Posterior cingulate gyrus (tissue), 11 donors: Measurements from ENCODE around the gene ZSWIM5.
"Not testable (repeated sequence)": the region's sequence is repeated elsewhere in the genome, so short reads cannot be mapped to it uniquely, and the experiment has no call there.

Experiments used
- DNase-seq, 10 donors: peaks; one replicate each; pipeline versions ENCODE4 v3.0.0 to v3.0.0-alpha.2; 2020 to 2021; ENCODE audit warnings: mixed read lengths in 3 of 10
- intact Hi-C: fragments of 100-400 bp; cut with DNase I; formaldehyde crosslinking; loops from one replicate; pipeline ENCODE4 v1.15.1; 2023

ZSWIM5 gene

DNA sequence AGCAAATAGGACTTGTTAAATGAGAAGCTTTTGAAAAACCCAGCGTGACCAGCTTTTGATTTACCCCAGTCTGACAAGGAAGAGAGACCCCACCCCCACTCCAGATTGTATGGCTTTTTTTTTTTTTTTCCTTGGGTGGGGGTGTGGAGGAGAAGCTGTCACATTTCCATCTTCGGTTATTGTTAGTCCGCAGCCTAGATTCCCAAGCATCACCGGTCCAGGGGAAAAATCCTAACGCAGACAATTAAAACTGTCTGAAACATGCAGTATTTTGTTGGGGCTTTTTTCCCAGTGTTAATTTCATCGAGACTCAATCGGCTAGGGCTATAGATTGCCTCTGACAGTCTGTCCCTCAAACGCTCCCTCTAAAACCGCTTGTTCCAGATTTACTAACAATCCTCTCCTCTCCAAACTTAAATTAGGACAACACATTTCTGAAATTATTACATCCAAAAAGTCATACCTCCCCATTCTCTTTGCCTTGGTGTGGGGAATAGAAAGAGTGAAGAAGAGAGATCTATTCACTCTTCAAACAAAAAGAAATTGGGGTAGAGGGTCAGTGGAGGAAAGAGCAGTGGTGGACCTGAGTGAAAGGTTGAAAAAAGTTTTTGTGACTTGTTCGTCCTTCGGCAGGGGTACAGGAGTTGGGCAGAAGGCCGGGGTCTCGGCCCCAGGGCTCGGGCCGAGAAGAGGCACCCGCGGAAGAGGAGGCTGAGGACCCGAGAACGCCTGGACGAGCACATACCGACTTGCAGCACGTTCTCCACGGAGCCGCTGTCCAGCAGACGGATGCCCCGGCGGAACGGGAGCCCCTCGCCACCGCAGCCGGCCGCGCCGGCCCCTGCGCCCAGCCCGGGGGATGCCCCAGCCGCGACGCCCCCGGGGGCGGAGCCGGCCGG, 1.1 kb downstream of the ZSWIM5 start:
- DNase-seq, result peak; percentile 11 to 87 (median 34)
- intact Hi-C loops, result no loop called here

DNA sequence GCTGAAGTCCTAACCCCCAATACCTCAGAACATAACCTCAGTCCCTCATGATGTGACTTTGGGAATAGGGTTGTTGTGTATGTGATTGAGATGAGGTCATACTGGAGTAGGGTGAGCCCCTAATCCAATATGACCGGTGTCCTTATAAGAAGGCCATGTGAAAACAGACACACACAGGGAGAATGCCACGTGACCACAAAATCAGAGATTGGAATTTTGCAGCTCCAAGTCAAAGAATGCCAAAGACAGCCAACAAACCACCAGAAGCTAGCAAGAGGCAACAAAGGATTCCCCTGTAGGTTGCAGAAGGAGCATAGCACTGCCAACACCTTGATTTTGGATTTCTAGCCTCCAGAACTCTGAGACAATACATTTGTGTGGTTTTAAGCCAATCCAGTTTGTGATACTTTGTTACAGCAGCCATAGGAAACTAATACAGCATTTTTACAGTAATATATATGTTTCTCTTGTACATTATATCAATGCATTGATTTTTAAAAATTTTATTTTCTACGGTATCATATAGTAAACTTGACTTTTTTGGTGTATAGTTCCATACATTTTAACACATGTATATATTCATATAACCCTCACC, 5.4 kb downstream of the ZSWIM5 start:
- intact Hi-C loops, result no loop called here
- DNase-seq, result no peak

DNA sequence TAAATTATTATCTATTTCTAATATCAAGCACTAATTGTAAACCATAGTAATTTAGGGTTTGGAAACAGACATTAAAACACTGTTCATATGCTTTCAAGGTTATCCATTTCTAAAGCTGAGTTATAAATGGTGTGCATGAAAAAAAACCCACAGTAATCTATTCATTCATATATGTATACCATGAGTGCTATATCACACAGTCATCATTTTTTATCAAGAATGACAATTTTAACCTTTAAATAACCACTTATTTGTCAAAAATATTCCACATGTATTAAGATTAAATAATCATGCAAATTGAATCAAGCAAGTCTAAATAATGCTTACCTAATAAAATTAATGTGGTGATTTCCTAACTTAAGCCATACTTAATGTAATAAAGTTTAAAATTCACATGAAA, 6.0 kb downstream of the ZSWIM5 start:
- intact Hi-C loops, result no loop called here

DNA sequence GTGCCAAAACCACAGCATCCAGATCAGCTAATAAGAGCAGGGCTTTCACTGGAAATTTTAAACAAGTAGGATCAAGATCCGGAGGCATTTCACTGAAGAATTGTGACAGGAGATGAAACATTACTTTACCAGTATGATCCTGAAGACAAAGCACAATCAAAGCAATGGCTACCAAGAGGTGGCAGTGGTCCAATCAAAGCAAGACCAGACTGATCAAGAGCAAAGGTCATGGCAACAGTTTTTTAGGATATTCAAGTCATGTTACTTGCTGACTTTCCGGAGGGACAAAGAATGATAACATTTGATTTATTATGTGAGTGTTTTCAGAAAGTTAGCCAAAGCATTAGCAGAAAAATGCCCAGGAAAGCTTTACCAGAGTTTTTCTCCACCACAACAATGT, 8.2 kb downstream of the ZSWIM5 start:
- intact Hi-C loops, result no loop called here
- no peak for DNase-seq

More for the DNA sequence above, 6.0 kb downstream of the ZSWIM5 start:
- DNase-seq, result no peak

DNA sequence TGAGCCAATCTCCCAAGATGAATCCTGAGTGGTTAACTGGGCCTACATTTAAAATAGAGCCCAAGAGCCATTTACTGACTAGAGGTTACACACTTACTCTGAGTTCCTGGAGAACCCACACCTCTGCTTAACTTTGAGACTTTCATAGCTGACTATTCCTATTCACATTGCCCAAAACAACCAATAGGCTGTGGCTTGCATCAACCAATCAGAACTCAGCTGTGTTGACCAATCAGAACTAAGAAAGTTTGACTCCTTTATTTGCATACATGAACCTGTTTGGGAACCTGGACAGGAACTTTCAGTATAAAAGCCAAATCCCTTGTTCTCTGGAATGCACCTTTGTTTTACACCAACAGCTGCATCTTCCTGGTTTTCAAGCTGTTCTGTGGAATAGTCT, 9.5 kb downstream of the ZSWIM5 start:
- DNase-seq, result no peak
- intact Hi-C loops, result no loop called here

DNA sequence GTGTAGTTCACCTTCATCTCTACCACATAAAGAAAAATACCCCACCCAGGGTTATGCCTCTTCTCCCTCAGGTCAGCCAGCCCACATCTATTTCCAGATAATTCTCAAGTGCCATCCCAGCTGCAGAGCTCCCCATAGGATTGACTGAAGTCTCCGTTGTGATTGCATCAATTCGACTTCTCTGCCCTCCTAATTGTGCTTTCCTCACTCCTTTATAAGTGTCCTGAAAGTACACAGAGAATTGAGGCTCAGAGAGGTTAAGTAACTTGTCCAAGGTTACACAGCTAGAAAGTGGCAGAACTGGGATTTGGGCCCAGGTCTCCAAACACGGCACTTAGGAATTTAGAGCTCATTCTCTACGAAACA, 15.0 kb downstream of the ZSWIM5 start:
- DNase-seq, result no peak
- intact Hi-C loops, result no loop called here

DNA sequence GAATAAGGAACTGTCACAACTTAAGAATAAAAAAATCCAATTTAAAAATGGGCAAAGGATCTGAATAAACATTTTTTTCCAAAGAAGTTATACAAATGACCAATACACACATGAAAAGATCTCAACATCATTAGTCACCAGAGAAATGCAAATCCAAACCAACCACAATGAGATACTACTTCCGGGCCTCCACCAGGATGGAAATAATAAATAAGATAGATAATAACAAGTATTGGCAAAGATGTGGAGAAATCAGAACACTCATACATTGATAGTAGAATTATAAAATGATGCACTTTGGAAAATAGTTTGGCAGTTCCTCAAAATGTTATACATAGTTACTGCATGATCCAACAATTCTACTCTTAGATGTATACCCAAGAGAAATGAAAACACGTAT, 18.7 kb downstream of the ZSWIM5 start:
- intact Hi-C loops, result no loop called here
- no peak for DNase-seq

DNA sequence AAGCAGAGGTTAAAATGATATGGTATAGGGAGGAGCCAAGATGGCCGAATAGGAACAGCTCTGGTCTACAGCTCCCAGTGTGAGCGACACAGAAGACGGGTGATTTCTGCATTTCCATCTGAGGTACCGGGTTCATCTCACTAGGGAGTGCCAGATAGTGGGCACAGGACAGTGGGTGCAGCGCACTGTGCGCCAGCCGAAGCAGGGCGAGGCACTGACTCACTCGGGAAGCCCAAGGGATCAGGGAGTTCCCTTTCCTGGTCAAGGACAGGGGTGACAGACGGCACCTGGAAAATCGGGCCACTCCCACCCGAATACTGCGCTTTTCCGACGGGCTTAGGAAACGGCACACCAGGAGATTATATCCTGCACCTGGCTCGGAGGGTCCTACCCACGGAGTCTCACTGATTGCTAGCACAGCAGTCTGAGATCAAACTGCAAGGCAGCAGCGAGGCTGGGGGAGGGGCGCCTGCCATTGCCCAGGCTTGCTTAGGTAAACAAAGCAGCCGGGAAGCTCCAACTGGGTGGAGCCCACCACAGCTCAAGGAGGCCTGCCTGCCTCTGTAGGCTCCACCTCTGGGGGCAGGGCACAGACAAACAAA, 26.4 kb downstream of the ZSWIM5 start:
- intact Hi-C loops, DNase-seq: not testable (repeated sequence)

DNA sequence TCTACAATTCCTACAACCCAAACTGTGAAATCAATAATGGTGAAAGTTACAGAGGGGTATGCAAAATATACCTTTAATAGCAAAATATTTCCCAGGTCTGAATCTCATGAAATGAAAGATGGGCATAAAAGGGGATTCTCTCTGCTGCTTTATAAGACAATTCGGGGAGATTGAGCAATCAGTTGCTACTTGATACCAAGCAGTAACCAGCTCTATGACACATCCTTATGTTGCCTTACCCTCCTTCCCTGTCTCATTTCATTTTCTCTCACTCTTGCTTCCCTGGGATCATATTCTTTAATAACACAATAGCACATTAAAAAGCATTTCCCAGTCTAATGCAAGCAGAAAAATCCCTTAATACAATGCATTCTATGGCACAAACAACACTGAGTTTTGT, 29.0 kb downstream of the ZSWIM5 start:
- intact Hi-C loops, result no loop called here
- no peak for DNase-seq

DNA sequence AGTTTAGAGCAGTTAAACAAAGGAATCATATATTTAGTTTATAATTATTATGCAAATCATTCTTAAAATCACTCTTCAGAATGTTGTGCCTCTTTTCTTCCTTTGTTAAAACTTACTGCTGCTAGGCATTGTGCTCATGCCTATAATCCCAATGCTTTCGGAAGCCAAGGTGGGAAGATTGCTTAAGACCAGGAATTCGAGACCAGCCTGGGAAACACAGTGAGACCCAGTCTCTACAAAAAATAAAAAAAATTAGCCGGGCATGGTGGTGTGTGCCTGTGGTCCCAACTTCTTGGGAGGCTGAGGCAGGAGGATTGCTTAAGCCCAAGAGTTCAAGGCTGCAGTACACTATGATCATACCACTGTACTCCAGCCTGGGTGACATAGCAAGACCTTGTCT, 33.6 kb downstream of the ZSWIM5 start:
- DNase-seq, result no peak

DNA sequence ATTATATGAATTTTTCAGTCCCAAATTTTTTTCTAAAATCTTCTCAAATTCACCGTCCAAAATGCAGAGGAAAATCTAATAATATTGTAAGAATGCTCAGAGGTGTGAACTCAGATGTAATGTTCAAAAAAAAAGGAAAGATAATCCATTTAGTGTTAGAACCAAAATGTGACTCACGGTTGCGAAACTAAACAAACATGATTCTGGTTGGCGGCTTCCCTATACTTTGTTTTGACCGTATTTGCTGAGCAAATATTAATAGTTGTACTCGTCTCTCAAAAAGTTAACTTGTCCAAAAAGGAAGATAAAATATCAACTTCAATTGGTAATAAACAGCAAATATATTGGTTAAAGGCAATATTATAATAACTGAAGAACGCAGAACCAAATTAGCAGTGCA, 34.4 kb downstream of the ZSWIM5 start:
- intact Hi-C loops, result no loop called here
- no peak for DNase-seq

More for the DNA sequence above, 33.6 kb downstream of the ZSWIM5 start:
- intact Hi-C loops, result no loop called here

DNA sequence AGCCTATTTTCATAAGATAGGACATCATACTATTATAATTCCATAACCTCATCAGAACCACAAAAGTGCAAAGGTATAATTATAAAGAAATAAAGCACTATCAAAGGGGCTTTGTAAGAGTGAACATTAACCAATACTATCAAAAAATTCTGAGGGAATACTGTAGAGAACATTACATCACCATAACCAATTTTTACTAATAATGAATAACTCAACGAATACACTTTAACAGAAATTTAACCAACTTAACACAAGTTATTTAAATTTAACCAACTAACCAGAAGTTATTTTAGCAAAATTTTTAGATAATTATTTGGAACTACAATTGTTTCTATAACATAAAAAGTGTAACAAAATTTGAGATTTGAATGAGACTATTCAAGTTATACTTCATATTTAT, 34.8 kb downstream of the ZSWIM5 start:
- no peak for DNase-seq
- intact Hi-C loops, result no loop called here

DNA sequence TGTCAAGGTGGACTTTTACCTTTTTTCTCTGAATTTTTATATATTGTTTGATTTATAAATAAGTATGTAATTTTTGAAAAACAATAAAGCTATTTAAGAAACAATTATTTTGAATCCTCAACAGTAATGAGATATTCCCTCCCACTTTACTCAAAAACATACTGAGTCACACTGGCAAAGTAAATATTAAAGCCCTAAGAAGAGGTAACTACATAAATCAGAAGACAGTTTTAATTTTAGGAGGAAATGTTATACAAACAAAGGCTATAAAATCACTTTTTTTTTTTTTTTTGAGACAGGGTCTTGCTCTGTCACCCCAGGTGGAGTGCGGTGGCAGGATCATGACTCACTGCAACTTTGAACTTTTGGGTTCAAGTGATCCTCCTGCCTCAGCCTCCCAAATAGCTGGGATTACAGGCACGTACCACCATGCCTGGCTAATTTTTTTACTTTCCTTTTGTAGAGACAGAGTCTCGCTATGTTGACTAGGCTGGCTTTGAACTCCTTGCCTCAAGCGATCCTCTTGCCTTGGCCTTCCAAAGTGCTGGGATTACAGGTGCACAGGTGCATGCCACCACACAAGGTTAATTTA, 36.2 kb downstream of the ZSWIM5 start:
- intact Hi-C loops, result no loop called here
- DNase-seq, result no peak

DNA sequence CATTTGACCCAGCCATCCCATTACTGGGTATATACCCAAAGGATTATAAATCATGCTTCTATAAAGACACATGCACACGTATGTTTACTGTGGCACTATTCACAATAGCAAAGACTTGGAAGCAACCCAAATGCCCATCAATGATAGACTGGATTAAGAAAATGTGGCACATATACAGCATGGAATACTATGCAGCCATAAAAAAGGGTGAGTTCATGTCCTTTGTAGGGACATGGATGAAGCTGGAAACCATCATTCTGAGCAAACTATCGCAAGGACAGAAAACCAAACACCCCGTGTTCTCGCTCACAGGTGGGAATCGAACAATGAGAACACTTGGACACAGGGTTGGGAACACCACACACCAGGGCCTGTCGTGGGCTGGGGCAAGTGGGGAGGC, 38.5 kb downstream of the ZSWIM5 start:
- intact Hi-C loops, DNase-seq: not testable (repeated sequence)

DNA sequence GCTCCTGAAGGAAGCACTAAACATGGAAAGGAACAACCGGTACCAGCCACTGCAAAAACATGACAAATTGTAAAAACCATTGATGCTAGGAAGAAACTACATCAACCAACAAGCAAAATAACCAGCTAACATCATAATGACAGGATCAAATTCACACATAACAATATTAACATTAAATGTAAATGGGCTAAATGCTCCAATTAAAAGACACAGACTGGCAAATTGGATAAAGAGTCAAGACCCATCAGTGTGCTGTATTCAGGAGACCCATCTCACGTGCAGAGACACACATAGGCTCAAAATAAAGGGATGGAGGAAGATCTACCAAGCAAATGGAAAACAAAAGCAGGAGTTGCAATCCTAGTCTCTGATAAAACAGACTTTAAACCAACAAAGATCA, 42.1 kb downstream of the ZSWIM5 start:
- DNase-seq, intact Hi-C loops: not testable (repeated sequence)

DNA sequence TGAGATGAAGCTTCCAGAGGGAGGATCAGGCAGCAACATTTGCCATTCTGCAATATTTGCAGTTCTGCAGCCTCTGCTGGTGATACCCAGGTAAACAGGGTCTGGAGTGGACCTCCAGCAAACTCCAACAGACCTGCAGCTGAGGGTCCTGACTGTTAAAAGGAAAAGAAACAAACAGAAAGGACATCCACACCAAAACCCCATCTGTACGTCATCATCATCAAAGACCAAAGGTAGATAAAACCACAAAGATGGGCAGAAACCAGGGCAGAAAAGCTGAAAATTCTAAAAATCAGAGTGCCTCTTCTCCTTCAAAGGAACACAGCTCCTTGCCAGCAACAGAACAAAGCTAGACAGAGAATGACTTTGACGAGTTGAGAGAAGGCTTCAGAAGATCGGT, 43.3 kb downstream of the ZSWIM5 start:
- DNase-seq, intact Hi-C loops: not testable (repeated sequence)

DNA sequence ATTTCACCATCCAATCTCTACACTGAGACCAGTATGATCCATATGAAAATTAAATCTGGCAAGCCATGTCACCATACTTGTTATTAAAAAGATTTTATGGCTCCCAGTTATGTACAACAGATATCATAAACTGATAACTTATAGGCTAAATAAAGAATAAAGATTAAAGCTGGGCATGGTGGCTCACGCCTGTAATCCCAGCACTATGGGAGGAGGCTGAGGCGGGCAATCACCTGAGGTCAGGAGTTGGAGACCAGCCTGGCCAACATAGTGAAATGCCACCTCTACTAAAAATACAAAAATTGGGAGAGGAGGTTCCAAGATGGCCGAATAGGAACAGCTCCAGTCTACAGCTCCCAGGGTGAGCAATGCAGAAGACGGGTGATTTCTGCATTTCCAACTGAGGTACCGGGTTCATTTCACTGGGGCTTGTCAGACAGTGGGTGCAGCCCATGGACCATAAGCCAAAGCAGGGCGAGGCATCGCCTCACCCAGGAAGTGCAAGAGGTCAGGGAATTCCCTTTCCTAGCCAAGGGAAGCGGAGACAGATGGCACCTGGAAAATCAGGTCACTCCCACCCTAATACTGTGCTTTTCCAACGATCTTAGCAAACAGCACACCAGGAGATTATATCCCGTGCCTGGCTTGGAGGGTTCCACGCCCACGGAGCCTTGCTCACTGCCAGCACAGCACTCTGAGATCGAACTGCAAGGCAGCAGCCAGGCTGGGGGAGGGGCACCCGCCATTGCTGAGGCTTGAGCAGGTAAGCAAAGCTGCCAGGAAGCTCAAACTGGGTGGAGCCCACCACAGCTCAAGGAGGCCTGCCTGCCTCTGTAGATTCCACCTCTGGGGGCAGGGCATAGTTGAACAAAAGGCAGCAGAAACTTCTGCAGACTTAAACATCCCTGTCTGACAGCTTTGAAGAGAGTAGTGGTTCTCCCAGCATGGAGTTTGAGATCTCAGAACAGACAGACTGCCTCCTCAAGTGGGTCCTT, 44.1 kb downstream of the ZSWIM5 start:
- intact Hi-C loops, DNase-seq: not testable (repeated sequence)

DNA sequence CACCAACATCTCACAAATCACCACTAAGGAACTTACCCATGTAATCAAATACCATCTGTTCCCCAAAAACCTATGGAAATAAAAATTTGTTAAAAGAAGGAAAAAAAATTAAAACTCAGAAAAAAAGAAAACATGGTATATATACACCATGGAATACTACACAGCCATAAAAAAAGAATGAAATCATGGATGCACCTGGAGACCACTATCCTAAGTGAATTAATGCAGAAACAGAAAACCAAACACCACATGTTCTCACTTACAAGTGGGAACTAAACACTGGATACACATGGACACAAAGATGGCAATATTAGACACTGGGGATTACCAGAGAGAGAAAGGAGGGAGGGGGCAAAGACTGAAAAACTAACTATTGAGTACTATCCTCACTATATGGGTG, 50.4 kb downstream of the ZSWIM5 start:
- intact Hi-C loops, result no loop called here
- no peak for DNase-seq

DNA sequence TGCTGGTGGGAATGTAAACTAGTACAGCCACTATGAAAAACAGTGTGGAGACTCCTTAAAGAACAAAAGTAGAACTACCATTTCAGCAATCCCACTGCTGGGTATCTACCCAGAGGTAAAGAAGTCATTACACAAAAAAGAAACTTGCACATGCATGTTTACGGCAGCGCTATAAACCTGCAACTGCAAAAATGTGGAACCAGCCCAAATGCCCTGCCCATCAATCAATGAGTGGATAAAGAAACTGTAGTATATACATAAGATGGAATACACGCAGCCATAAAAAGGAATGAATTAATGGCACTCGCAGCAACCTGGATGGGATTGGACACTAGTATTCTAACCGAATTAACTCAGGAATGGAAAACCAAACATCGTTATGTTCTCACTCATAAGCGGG, 51.0 kb downstream of the ZSWIM5 start:
- DNase-seq, result no peak
- intact Hi-C loops, result no loop called here

DNA sequence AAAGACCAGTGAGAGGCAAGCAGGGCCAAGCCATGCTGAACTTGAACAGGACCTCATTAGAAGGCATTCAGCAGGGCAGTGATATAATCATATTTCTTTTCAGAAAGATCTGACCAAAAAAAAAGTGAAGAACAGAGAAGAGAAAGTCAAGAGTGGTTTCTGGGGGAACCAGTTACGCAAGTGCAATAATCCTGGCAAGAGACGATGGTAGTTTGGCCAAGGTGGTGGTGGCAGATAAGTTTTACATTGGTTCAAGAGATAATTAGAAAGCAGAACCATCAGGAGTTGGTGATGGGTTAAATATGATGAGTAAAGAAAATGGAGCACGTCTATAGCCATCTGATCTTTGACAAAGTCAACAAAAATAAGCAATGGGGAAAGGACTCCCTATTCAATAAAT, 54.3 kb downstream of the ZSWIM5 start:
- intact Hi-C loops, result no loop called here
- no peak for DNase-seq
